ENCODE results near the gene MRS2. TPM values are rescaled to one million over a fixed set of nuclear protein-coding genes. Genes with fewer than 3 reads are reported as not detected.

The MRS2 gene
- total RNA-seq, 2 donors from 2014 or later, result 7.9 to 8.0 TPM

DNA sequence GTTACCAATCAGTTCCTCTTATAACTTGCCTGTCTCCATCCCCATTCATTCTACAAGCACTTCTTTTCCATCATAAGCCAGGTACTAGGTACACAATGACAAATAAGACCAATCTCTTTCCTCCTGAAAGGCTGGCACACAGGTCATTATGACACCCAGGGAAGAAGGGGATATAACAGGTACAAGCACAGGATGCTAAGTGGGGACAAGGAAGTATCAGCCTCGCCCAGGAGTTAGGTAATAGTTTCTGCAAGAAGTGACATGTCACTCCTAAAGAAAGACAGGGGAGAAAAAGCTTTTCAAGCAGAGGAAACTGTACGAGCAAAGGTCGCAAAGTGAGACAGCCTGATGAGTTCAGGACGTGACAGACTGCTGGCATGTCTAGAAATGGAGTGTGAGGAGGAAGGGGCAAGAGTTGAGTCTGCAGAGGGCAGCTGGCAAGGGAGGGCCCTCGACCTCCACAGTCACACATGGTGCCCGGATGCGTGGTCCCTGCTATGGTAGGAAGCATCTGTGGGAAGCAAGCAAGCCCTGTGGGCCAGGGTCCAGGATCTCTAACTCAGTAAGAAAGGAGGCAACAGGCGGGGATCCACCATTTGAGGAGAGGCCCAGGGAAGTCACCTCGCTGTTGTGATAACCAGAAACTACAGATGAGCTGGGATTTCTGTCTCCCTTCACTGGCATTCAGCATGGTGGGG, 46.2 kb downstream of the MRS2 start:
- DNase-seq (no peak), ATAC-seq (no peak)
- no peaks in the 10 kb centered on the region for H3K36me3 Mint-ChIP-seq (ENCODE audit: low read depth)
- H3K27me3 Mint-ChIP-seq, result no peaks in the 10 kb centered on the region
- H3K27ac Mint-ChIP-seq, result no peak overlapping the region
- no peaks in the 10 kb centered on the region for H3K4me1 Mint-ChIP-seq
- H3K4me3 Mint-ChIP-seq, result no peak overlapping the region
- no peaks in the 10 kb centered on the region for H3K9me3 ChIP-seq (ENCODE audit: control insufficient read depth, low read length, poor library complexity, severe bottlenecking)

DNA sequence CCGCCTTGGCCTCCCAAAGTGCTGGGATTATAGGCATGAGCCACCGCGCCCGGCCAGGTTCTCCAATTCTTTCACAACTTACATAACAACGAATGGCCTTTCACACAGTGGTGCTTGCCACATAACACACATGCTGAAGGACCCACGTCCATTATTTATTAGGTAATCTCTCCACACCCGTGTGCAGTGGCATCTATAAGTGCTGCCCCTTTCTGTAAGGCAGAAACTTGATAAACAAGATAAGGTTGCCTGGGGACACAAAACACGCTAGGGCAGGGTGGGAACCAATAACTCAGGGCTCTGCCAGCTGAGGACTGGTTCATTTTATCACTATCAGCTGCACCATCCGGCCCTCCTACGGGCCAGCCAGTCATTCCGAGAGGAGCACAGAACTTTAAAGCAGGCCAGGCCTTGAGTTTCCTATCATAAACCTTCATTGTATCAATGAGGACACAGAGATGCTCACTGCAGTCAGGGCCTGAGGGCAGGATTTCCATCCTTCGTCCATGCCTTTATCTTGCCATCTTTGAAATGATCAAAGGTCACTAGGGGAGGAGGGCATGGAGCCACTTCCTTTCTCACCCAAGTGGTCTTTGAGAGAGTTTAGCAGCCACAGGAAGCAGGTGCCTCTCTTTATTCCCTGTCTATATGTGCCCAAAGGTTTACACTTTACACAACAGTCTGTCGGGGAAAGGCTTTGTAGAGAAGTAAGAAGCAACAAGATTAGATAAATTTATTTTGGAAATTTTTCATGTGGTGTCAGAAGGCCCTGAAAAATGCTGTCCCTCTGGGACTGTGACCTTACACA, 49.0 kb downstream of the MRS2 start:
- no peak for ATAC-seq
- DNase-seq, result no peak
- Mint-ChIP-seq H3K4me3 (no peak overlapping the region), H3K27ac (no peak overlapping the region), H3K27me3 (no peaks in the 10 kb centered on the region), H3K36me3 (ENCODE audit: low read depth) (no peaks in the 10 kb centered on the region), H3K4me1 (no peaks in the 10 kb centered on the region)
- no peaks in the 10 kb centered on the region for H3K9me3 ChIP-seq (ENCODE audit: control insufficient read depth, low read length, poor library complexity, severe bottlenecking)

DNA sequence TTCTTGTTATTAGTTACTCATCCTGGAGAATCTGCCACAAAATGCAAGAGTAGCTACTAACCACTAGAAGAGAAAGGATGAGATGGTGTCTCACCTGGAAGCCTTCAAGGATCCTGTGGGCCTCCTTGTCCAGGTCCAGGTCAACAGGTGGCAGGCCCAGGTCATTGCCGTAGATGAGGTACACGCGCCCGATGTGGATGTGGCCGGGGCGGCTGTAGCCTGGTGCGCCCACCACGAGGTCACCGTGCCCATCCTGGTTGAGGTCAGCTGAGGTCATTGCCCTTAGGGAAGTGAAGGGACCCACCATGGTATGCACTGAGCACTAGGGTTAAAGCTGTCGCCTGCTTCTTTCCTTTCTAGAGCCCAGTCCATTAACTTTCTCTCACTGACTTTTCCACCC, 51.2 kb downstream of the MRS2 start:
- H3K27me3 Mint-ChIP-seq, result no peaks in the 10 kb centered on the region
- no peak overlapping the region for H3K27ac Mint-ChIP-seq
- H3K4me3 Mint-ChIP-seq, result no peak overlapping the region
- no peak for DNase-seq
- no peaks in the 10 kb centered on the region for H3K4me1 Mint-ChIP-seq
- no peaks in the 10 kb centered on the region for H3K9me3 ChIP-seq (ENCODE audit: control insufficient read depth, low read length, poor library complexity, severe bottlenecking)
- ATAC-seq, result no peak
- no peaks in the 10 kb centered on the region for H3K36me3 Mint-ChIP-seq (ENCODE audit: low read depth)

DNA sequence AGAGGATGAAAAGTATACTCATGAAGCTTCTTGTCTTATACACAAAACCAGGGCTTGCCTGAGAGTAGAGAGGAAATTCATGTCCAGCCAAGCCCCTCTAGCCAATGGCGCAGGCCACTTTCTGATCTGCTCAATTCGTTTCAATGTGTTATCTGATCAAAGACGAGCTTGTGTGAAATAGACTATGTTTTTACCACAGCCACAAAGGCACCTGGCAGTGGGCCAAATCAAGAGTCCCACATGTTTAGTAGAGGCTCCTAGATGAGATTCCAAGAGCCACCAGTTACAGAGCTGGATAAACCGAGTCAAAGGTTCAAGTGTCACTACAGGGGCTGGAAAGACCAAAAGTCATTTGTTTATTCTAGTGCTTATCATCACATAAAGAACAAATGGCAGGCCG, 51.7 kb downstream of the MRS2 start:
- Mint-ChIP-seq H3K4me3 (no peak overlapping the region), H3K36me3 (ENCODE audit: low read depth) (no peaks in the 10 kb centered on the region), H3K27me3 (no peaks in the 10 kb centered on the region), H3K4me1 (no peaks in the 10 kb centered on the region), H3K27ac (no peak overlapping the region)
- H3K9me3 ChIP-seq (ENCODE audit: control insufficient read depth, low read length, poor library complexity, severe bottlenecking), result no peaks in the 10 kb centered on the region
- ATAC-seq (no peak), DNase-seq (no peak)

DNA sequence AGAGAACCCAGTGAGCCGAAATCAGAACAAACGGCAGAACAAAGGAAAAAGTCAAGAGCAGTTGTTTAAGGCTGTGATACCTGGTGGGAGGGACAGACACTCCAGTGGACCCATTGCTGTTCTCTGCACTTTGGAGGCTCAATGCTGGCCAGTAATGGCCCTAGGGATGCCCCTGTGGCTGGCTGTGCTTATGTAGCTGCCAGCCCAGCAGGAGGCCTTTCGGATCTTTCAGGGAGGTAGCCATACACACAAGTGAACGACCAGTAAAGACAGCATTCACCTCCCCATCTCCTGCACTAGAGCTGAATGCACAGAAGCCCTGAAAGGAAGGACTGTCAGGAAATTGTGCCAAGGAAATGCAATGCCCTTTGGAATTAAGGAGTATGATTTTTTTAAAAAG, 52.3 kb downstream of the MRS2 start:
- ATAC-seq (no peak), DNase-seq (no peak)
- H3K4me1 Mint-ChIP-seq, result no peaks in the 10 kb centered on the region
- no peak overlapping the region for H3K4me3 Mint-ChIP-seq
- no peaks in the 10 kb centered on the region for H3K27me3 Mint-ChIP-seq
- no peaks in the 10 kb centered on the region for H3K36me3 Mint-ChIP-seq (ENCODE audit: low read depth)
- H3K9me3 ChIP-seq (ENCODE audit: control insufficient read depth, low read length, poor library complexity, severe bottlenecking), result no peaks in the 10 kb centered on the region
- H3K27ac Mint-ChIP-seq, result no peak overlapping the region

DNA sequence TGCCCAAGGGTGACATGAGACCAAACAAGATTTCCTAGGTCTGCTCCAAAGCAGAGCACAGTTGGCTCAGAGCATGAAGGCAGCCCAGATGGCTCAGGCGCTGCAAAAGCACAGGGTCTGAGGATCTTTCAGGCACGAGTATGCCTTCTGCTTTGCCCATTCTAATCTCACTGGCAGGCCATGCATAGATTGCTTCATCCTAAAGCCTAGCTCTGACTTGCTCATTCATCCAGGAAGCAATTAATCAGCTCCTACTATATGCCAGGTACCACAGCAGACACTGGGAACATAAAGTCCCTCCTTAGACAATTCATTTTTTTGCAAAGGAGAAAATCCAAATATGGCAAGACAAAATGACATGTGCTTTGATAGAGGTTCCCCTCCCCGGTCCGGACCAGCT, 55.4 kb downstream of the MRS2 start:
- H3K27me3 Mint-ChIP-seq, result no peaks in the 10 kb centered on the region
- no peaks in the 10 kb centered on the region for H3K36me3 Mint-ChIP-seq (ENCODE audit: low read depth)
- ATAC-seq (no peak), DNase-seq (no peak)
- no peak overlapping the region for H3K27ac Mint-ChIP-seq
- no peak overlapping the region for H3K4me3 Mint-ChIP-seq
- no peaks in the 10 kb centered on the region for H3K9me3 ChIP-seq (ENCODE audit: control insufficient read depth, low read length, poor library complexity, severe bottlenecking)
- H3K4me1 Mint-ChIP-seq, result no peaks in the 10 kb centered on the region

DNA sequence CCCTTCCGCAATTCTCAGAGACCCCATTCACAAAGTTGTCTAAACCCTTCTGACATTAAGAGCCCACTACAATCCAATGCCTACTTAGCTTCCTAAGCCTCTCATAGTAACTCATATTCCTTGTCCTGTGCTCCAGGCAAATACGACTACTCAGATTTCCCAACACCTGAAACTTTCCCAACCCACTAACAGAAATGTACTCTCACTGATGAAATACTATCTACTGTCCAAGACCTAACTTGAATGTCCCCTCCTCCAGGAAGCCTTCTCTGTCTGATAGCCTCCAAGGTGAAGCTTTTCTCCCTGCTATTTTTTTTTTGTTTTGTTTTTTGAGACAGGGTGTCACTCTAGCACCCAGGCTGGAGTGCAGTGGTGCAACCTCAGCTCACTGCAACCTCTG, 56.2 kb downstream of the MRS2 start:
- Mint-ChIP-seq H3K27ac (no peak overlapping the region), H3K4me1 (no peaks in the 10 kb centered on the region), H3K4me3 (no peak overlapping the region), H3K36me3 (ENCODE audit: low read depth) (no peaks in the 10 kb centered on the region), H3K27me3 (no peaks in the 10 kb centered on the region)
- ATAC-seq (no peak), DNase-seq (no peak)
- no peaks in the 10 kb centered on the region for H3K9me3 ChIP-seq (ENCODE audit: control insufficient read depth, low read length, poor library complexity, severe bottlenecking)

DNA sequence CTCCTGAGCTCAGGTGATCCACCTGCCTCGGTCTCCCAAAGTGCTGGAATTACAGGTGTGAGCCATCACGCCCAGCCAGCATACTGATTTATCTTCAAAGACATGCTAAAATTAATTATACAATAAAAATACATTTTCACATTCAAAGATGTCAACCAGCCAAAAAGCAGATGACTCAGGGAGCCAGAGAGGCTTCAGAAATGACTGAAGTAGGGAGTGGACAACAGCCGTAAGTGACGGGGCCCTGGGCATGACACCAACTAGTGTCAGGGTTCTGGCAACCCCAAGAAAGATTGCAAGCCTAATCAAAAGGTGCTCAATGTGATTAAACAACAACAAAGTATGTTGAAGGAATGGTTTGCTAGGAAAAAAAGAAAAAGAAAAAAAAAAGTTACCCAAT, 58.2 kb downstream of the MRS2 start:
- no peaks in the 10 kb centered on the region for H3K9me3 ChIP-seq (ENCODE audit: control insufficient read depth, low read length, poor library complexity, severe bottlenecking)
- Mint-ChIP-seq H3K27ac (no peak overlapping the region), H3K36me3 (ENCODE audit: low read depth) (no peaks in the 10 kb centered on the region), H3K4me3 (no peak overlapping the region), H3K27me3 (no peaks in the 10 kb centered on the region), H3K4me1 (no peaks in the 10 kb centered on the region)
- no peak for DNase-seq
- ATAC-seq, result no peak

DNA sequence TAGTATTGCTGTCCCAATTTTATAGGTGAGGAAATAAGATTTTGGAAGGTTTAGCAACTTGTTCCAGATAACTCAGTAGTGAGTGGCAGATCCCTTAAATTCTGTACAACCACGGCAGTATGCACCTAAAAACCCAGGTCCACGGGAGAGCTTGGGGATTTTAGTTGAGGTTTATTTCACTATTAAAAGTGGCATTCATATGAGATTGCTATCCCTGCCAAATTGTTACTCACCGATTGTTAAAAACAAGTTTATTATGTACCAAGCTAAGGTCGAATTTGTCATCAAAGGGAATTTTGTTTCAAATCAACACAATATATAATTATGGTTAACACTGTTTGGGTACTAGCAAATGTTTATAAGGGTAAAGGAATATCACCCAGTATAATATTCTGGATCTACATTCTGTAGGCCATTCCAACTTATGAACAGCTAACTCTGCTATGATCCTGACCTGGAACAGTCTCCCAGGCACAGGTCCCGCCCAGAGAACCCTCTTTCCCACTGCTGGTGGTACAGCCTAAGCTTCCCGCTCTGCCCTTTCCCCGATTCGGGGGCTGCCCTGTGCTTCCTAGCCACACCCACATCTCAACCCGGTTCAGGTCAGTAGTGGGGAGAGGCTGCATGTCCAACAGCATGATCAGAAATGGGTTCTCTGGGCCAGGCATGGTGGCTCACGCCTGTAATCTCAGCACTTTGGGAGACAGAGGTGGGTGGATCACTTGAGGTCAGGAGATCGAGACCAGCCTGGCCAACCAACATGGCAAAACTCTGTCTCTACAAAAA, 61.7 kb downstream of the MRS2 start:
- H3K27me3 Mint-ChIP-seq, result peaks cover 5% of the 10 kb centered on the region

DNA sequence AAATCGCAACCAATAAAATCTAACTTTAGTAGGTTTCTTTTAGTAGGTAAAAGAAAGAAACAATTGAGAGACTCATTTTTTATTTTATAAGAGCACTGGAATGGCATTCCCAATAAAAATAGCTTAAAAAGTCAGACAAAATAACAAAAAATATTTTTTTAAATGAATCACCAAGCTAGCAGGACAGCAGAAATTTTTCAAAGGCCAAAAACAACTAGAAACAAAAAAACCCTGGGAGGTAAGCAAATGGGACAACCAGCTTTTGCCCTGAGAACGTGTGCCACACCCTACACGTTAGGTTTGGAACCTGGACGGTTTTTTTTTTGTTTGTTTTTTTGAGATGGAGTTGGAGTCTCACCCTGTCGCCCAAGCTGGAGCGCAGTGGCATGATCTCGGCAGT, 67.1 kb downstream of the MRS2 start:
- Mint-ChIP-seq H3K27me3 (peaks cover 5% of the 10 kb centered on the region), H3K4me3 (no peak overlapping the region), H3K36me3 (ENCODE audit: low read depth) (no peaks in the 10 kb centered on the region), H3K27ac (no peak overlapping the region), H3K4me1 (no peaks in the 10 kb centered on the region)
- H3K9me3 ChIP-seq (ENCODE audit: control insufficient read depth, low read length, poor library complexity, severe bottlenecking), result no peaks in the 10 kb centered on the region
- DNase-seq (no peak), ATAC-seq (no peak)

More for the DNA sequence above, 61.7 kb downstream of the MRS2 start:
- Mint-ChIP-seq H3K4me3 (no peak overlapping the region), H3K4me1 (no peaks in the 10 kb centered on the region), H3K36me3 (ENCODE audit: low read depth) (no peaks in the 10 kb centered on the region), H3K27ac (no peak overlapping the region)
- ATAC-seq (no peak), DNase-seq (no peak)
- H3K9me3 ChIP-seq (ENCODE audit: control insufficient read depth, low read length, poor library complexity, severe bottlenecking), result no peaks in the 10 kb centered on the region

DNA sequence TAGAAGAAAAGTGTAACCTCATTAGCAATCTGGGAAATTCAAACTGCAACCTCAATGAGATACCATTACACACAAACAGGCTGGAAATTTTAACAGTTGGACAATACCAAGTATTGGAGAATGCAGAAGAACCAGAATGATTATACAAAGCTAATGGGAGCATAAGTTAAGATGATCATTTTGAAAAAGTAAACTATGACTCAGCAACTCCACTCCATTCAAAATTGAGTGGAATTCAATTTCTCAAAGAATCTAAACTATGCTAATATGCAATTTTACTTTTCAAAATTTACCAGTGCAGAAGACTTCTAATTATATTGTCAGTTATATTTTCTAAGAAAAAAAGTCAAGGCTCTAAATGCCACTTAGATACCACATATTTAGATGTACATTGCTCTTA, 69.4 kb downstream of the MRS2 start:
- no peaks in the 10 kb centered on the region for H3K36me3 Mint-ChIP-seq (ENCODE audit: low read depth)
- H3K27ac Mint-ChIP-seq, result no peak overlapping the region
- no peak overlapping the region for H3K4me3 Mint-ChIP-seq
- H3K9me3 ChIP-seq (ENCODE audit: control insufficient read depth, low read length, poor library complexity, severe bottlenecking), result no peaks in the 10 kb centered on the region
- no peaks in the 10 kb centered on the region for H3K4me1 Mint-ChIP-seq
- DNase-seq, result no peak
- ATAC-seq, result no peak
- no peaks in the 10 kb centered on the region for H3K27me3 Mint-ChIP-seq
